K562 (cell line): ENCODE data around the gene OSBPL10. TPM values are rescaled to one million over a fixed set of nuclear protein-coding genes. Genes with fewer than 3 reads are reported as not detected.

Experiments used
- ATAC-seq: fragments of 200-7000 bp; cut with Tn5 transposase; 3 replicates; pipeline ENCODE4 v1.9.1; 2020; ENCODE audit warnings: moderate library complexity
- BruUV-seq: library from RNA; stranded (reverse); fragments of 400-500 nt; replicated peaks from 2 replicates; lab custom pipeline; 2021; lab: Mats Ljungman, UMichigan
- CTCF ChIA-PET: fragments of 300-600 bp; formaldehyde crosslinking; extraction: SDS; loops from one replicate; lab custom pipeline; 2021; ENCODE audit warnings: low intra/inter-chr PET ratio; lab: Yijun Ruan, JAX
- POLR2A ChIA-PET: fragments of 300-600, 350-650 bp; sonication (Branson Sonifier 250); formaldehyde crosslinking; extraction: SDS; loops from one replicate; lab custom pipeline; 2021; ENCODE audit warnings: antibody characterized with exemption, inconsistent platforms; lab: Yijun Ruan, JAX
- DNase-seq, 4 experiments: peaks; one replicate each; pipeline versions ENCODE4 v3.0.0 to v3.0.0-alpha.2; 2011 to 2018; ENCODE audit warnings: low spot score in 3 of 4, mixed read lengths in 3 of 4; ENCODE audit errors: extremely low read depth in 1 of 4
- FAIRE-seq: peaks from 2 replicates; lab custom pipeline; 2011; peaks lifted over from hg19 to GRCh38; lab: Jason Lieb, UNC
- H2AFZ ChIP-seq: 2 replicates; pipeline ENCODE4 v1.6.0; 2011; ENCODE audit warnings: low read depth, low read length, control low read depth, inconsistent platforms
- H3K27ac ChIP-seq: fragments of 200-600 bp; 3 replicates; pipeline ENCODE4 v1.8.0; 2011; ENCODE audit warnings: low read depth, mild to moderate bottlenecking, control low read depth, inconsistent platforms, low read length, moderate library complexity, mixed read lengths; ENCODE audit errors: extremely low read depth
- H3K27me3 ChIP-seq, 2 experiments: fragments of 300-600 bp in 1 of 2; 2 replicates in 1 of 2; 3 replicates in 1 of 2; pipeline versions ENCODE4 v1.6.0 to v1.8.0; 2011; ENCODE audit warnings: inconsistent platforms in 2 of 2, low read length in 2 of 2, mild to moderate bottlenecking in 1 of 2, mixed read lengths in 1 of 2, moderate library complexity in 1 of 2; ENCODE audit not compliant: control insufficient read depth in 2 of 2, insufficient read depth in 2 of 2
- H3K36me3 ChIP-seq: fragments of 300-600 bp; 3 replicates; pipeline ENCODE4 v1.8.0; 2011; ENCODE audit warnings: mild to moderate bottlenecking, low read length, inconsistent platforms; ENCODE audit not compliant: control insufficient read depth, insufficient read depth
- H3K4me1 ChIP-seq, 2 experiments: fragments of 200-600 bp in 1 of 2; replicated peaks in 1 of 2; 2 replicates in 1 of 2; 3 replicates in 1 of 2; pipeline versions ENCODE4 v1.5.1 to v1.8.0; 2011; ENCODE audit warnings: inconsistent platforms in 2 of 2, low read length in 2 of 2, mild to moderate bottlenecking in 1 of 2, mixed read lengths in 1 of 2, moderate library complexity in 1 of 2; ENCODE audit not compliant: control insufficient read depth in 2 of 2, insufficient read depth in 2 of 2
- H3K4me2 ChIP-seq: 2 replicates; pipeline ENCODE4 v1.6.1; 2011; ENCODE audit warnings: low read length, control low read depth, inconsistent platforms, mixed read lengths; ENCODE audit not compliant: insufficient read depth
- H3K4me3 ChIP-seq: fragments of 200-600 bp; sonication (generic), shearing (Covaris generic); 2 replicates; pipeline ENCODE4 v1.5.1; 2016; ENCODE audit warnings: control low read depth, inconsistent platforms
- H3K79me2 ChIP-seq: fragments of 200-600 bp; 3 replicates; pipeline ENCODE4 v1.8.0; 2011; ENCODE audit warnings: low read length, inconsistent platforms; ENCODE audit not compliant: control insufficient read depth, insufficient read depth
- H3K9ac ChIP-seq, 2 experiments: 2 replicates each; pipeline versions ENCODE4 v1.6.0 to v1.6.1; 2011; ENCODE audit warnings: low read depth in 2 of 2, low read length in 2 of 2, control low read depth in 1 of 2, inconsistent platforms in 1 of 2, mild to moderate bottlenecking in 1 of 2, mixed read lengths in 1 of 2; ENCODE audit not compliant: insufficient read depth in 1 of 2
- H3K9me1 ChIP-seq: one replicate; pipeline ENCODE4 v1.6.0; 2011; ENCODE audit warnings: inconsistent platforms, mild to moderate bottlenecking, low read length, moderate library complexity; ENCODE audit not compliant: control insufficient read depth, insufficient read depth
- H3K9me3 ChIP-seq: replicated peaks from 2 replicates; pipeline ENCODE4 v1.5.1; 2011; ENCODE audit warnings: low read depth, low read length, inconsistent platforms; ENCODE audit not compliant: control insufficient read depth, insufficient read depth
- H4K20me1 ChIP-seq: replicated peaks from 2 replicates; pipeline ENCODE4 v1.6.1; 2011; ENCODE audit warnings: low read length, inconsistent platforms, mixed read lengths; ENCODE audit not compliant: control insufficient read depth, insufficient read depth
- CBX5 ChIP-seq: IDR thresholded peaks from 2 replicates; pipeline ENCODE4 v1.6.1; 2014; ENCODE audit warnings: low read depth, borderline replicate concordance
- CTCF ChIP-seq, 3 experiments: IDR thresholded peaks in 2 of 3; conservative IDR thresholded peaks in 1 of 3; 2 replicates each; pipeline ENCODE4 v1.5.1; 2011 to 2012; ENCODE audit warnings: low read length in 3 of 3, mild to moderate bottlenecking in 3 of 3, control low read depth in 2 of 3, improper control_type of control experiment in 1 of 3, inconsistent platforms in 1 of 3, low read depth in 1 of 3, mixed read lengths in 1 of 3, moderate library complexity in 1 of 3; ENCODE audit not compliant: insufficient read depth in 2 of 3
- NR2C1 ChIP-seq, 2 experiments: fragments of 450-650 bp; IDR thresholded peaks; 2 replicates each; pipeline ENCODE4 v1.6.1; 2017; ENCODE audit warnings: mild to moderate bottlenecking in 2 of 2, antibody characterized with exemption in 1 of 2, inconsistent platforms in 1 of 2, missing compliant biosample characterization in 1 of 2, missing genetic modification characterization in 1 of 2
- SMAD3 ChIP-seq: fragments of 450-650 bp; formaldehyde crosslinking; conservative IDR thresholded peaks from 2 replicates; pipeline ENCODE4 v1.4.0; 2020; ENCODE audit warnings: mild to moderate bottlenecking
- XRCC5 ChIP-seq: fragments of 200-400 bp; formaldehyde crosslinking; IDR thresholded peaks from 2 replicates; pipeline ENCODE4 v1.6.1; 2017; ENCODE audit warnings: low read depth, mild to moderate bottlenecking, low read length
- ZNF133 ChIP-seq: fragments of 250-450 bp; sonication (Bioruptor Pico); IDR thresholded peaks from 2 replicates; pipeline ENCODE4 v1.4.0; 2020; ENCODE audit warnings: mild to moderate bottlenecking
- ZNF644 ChIP-seq: fragments of 200-800 bp; sonication (Bioruptor generic); IDR thresholded peaks from 2 replicates; pipeline ENCODE4 v1.6.1; 2016; ENCODE audit warnings: low read depth, missing genetic modification characterization, missing compliant biosample characterization
- WGBS: fragments of 100-300 bp; shearing (Covaris generic); methylation state at CpG from one replicate; pipeline ENCODE4 v1.1.6; 2016; ENCODE audit warnings: low coverage, mixed read lengths; ENCODE audit not compliant: insufficient coverage; ENCODE audit errors: missing lambda C conversion rate; 5-methylcytosine and 5-hydroxymethylcytosine counted together
- in situ Hi-C: fragments of 300-500 bp; cut with MboI; formaldehyde crosslinking; loops from 4 replicates; pipeline ENCODE4 v1.15.0; 2018; ENCODE audit warnings: inconsistent platforms, mixed read lengths
- intact Hi-C: fragments of 100-400 bp; cut with micrococcal nuclease; formaldehyde crosslinking; loops from 2 replicates; pipeline ENCODE4 v1.14.2; 2022
- polyA plus RNA-seq, 8 experiments: library from polyadenylated mRNA; depleted of rRNA in 4 of 8; stranded (reverse) in 5 of 8; unstranded in 3 of 8; fragments of >200 nt; fragmentation: Nextera tagmentation in 2 of 8; fragmentation: Illumina TruSeq in 1 of 8; extraction: Ambion mirVana in 2 of 8; extraction: Trizol in 1 of 8; gene quantifications; 2 replicates each; pipeline versions ENCODE4 v1.2.1 to v1.2.3, GENCODE V29; 2011 to 2014; ENCODE audit warnings: inconsistent platforms in 1 of 8, missing spikeins in 1 of 8
- total RNA-seq, 7 experiments: library from RNA; depleted of rRNA in 6 of 7; stranded (reverse); fragments of >200 nt in 6 of 7; fragmentation: Illumina TruSeq in 2 of 7; extraction: Trizol in 2 of 7; gene quantifications; 2 replicates each; pipeline versions ENCODE4 v1.2.1 to v1.2.3, GENCODE V29; 2011 to 2021; ENCODE audit warnings: low replicate concordance in 1 of 7
- TF ChIP-seq, protein P1 (sequence below), 2 experiments: fragments of 450-650 bp in 1 of 2; sonication (generic) in 1 of 2; formaldehyde crosslinking in 1 of 2; IDR thresholded peaks; 2 replicates each; pipeline versions ENCODE4 v1.7.1 to v1.9.0; 2016 to 2022; ENCODE audit warnings: inconsistent platforms in 1 of 2, mild to moderate bottlenecking in 1 of 2, missing genetic modification reagents in 1 of 2

Gene OSBPL10
- total and polyA plus RNA-seq, 9 of the 15 experiments (the other 6 are each of a cell fraction or from before 2014, with no cell fraction given): 0.03 to 0.19 (median 0.14) TPM; not detected in 2

- WGBS: 0% methylated on average over 5 of the region's 5 CpGs
- Histone ChIP-seq H4K20me1 (no peaks in the 10 kb centered on the region), H3K9me1 (no peaks in the 10 kb centered on the region), H3K79me2 (no peaks in the 10 kb centered on the region), H3K4me2 (no peak overlapping the region), H3K4me1 (no peaks in the 10 kb centered on the region), H3K27me3 (peaks cover 0 to 2% of the 10 kb centered on the region in 2 experiments; a peak in 1 of 5 replicates), H3K9me3 (no peaks in the 10 kb centered on the region), H3K4me3 (no peak overlapping the region), H2AFZ (no peak overlapping the region), H3K36me3 (no peaks in the 10 kb centered on the region), H3K9ac (no peak overlapping the region), H3K27ac (no peak overlapping the region)
- DNase-seq (no peak), FAIRE-seq (no peak), ATAC-seq (no peak)
- ChIA-PET CTCF (no interaction called here), POLR2A (no interaction called here)
- intact Hi-C loops: no loop called here
- in situ Hi-C loops: no loop called here
- BruUV-seq: no TSS peak
- TF ChIP-seq ZNF133: no peak
- no peak for TF ChIP-seq CTCF (IDR thresholded peaks at IDR 0.05 in 2 of 3, conservative IDR thresholded peaks at IDR 0.05 in 1 of 3; ENCODE audit: insufficient read depth in 2 of 3, low read depth in 1 of 3, low read length in 3 of 3)
- no peak for TF ChIP-seq CBX5
- TF ChIP-seq NR2C1 (IDR thresholded peaks at IDR 0.05): no peak
- TF ChIP-seq NR2C1 (tag; IDR thresholded peaks at IDR 0.05): no peak
- TF ChIP-seq XRCC5: no peak
- TF ChIP-seq SMAD3 (CRISPR knock-in tag): no peak
- no peak for TF ChIP-seq ZNF644 (tag)
- TF ChIP-seq, protein P1, sequence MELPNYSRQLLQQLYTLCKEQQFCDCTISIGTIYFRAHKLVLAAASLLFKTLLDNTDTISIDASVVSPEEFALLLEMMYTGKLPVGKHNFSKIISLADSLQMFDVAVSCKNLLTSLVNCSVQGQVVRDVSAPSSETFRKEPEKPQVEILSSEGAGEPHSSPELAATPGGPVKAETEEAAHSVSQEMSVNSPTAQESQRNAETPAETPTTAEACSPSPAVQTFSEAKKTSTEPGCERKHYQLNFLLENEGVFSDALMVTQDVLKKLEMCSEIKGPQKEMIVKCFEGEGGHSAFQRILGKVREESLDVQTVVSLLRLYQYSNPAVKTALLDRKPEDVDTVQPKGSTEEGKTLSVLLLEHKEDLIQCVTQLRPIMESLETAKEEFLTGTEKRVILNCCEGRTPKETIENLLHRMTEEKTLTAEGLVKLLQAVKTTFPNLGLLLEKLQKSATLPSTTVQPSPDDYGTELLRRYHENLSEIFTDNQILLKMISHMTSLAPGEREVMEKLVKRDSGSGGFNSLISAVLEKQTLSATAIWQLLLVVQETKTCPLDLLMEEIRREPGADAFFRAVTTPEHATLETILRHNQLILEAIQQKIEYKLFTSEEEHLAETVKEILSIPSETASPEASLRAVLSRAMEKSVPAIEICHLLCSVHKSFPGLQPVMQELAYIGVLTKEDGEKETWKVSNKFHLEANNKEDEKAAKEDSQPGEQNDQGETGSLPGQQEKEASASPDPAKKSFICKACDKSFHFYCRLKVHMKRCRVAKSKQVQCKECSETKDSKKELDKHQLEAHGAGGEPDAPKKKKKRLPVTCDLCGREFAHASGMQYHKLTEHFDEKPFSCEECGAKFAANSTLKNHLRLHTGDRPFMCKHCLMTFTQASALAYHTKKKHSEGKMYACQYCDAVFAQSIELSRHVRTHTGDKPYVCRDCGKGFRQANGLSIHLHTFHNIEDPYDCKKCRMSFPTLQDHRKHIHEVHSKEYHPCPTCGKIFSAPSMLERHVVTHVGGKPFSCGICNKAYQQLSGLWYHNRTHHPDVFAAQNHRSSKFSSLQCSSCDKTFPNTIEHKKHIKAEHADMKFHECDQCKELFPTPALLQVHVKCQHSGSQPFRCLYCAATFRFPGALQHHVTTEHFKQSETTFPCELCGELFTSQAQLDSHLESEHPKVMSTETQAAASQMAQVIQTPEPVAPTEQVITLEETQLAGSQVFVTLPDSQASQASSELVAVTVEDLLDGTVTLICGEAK (IDR thresholded peaks at IDR 0.05): no peak
- TF ChIP-seq, protein P1 (CRISPR knock-in tag; IDR thresholded peaks at IDR 0.05): no peak
Observed at GRCh38 chr3:31868236-31868635, 112.8 kb downstream of the OSBPL10 start.
